PFSK-1 (cell line): ENCODE results near the gene MAGI1.

Source experiments
- POLR2AphosphoS5 ChIP-seq: IDR thresholded peaks from 2 replicates; pipeline ENCODE4 v1.6.1; 2012; ENCODE audit warnings: low read depth, mild to moderate bottlenecking, control low read depth, low read length, moderate library complexity
- SIN3A ChIP-seq: IDR thresholded peaks from 2 replicates; pipeline ENCODE4 v1.6.1; 2012; ENCODE audit warnings: mild to moderate bottlenecking, low read length, moderate library complexity, borderline replicate concordance; ENCODE audit not compliant: insufficient read depth
- TF ChIP-seq, protein P1 (sequence below), 2 experiments: IDR thresholded peaks; 2 replicates each; pipeline versions ENCODE4 v1.6.1 to v1.8.0; 2011 to 2012; ENCODE audit warnings: low read depth in 2 of 2, low read length in 2 of 2, control low read depth in 1 of 2, inconsistent platforms in 1 of 2, mild to moderate bottlenecking in 1 of 2, moderate library complexity in 1 of 2; ENCODE audit not compliant: insufficient read depth in 1 of 2

DNA sequence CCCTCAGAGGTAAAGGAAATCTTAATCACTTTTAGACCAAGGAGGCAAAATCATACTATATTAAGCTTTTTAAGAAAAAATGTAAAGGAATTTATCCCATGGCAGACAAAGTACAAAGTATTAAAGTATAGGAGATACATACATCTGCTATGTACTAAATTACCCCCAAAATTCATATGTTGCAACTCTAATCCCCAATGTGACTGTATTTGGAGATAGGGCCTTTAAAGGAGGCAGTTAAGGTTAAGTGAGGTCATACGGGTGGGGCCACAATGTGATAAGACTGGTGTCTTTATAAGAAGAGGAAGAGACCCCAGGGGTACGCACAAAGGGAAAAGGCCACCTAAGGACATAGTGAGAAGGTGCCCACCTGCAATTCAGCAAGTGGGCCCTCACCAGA lies 693.9 kb downstream of the MAGI1 start:
- TF ChIP-seq POLR2AphosphoS5, result no peak
- TF ChIP-seq, protein P1, sequence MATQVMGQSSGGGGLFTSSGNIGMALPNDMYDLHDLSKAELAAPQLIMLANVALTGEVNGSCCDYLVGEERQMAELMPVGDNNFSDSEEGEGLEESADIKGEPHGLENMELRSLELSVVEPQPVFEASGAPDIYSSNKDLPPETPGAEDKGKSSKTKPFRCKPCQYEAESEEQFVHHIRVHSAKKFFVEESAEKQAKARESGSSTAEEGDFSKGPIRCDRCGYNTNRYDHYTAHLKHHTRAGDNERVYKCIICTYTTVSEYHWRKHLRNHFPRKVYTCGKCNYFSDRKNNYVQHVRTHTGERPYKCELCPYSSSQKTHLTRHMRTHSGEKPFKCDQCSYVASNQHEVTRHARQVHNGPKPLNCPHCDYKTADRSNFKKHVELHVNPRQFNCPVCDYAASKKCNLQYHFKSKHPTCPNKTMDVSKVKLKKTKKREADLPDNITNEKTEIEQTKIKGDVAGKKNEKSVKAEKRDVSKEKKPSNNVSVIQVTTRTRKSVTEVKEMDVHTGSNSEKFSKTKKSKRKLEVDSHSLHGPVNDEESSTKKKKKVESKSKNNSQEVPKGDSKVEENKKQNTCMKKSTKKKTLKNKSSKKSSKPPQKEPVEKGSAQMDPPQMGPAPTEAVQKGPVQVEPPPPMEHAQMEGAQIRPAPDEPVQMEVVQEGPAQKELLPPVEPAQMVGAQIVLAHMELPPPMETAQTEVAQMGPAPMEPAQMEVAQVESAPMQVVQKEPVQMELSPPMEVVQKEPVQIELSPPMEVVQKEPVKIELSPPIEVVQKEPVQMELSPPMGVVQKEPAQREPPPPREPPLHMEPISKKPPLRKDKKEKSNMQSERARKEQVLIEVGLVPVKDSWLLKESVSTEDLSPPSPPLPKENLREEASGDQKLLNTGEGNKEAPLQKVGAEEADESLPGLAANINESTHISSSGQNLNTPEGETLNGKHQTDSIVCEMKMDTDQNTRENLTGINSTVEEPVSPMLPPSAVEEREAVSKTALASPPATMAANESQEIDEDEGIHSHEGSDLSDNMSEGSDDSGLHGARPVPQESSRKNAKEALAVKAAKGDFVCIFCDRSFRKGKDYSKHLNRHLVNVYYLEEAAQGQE (IDR thresholded peaks at IDR 0.05; ENCODE audit: insufficient read depth in 1 of 2, low read depth in 2 of 2, low read length in 2 of 2), result no peak
- TF ChIP-seq SIN3A, result no peak
